Activated CD4-positive, alpha-beta T cell treated with anti-CD3 and anti-CD28 coated beads for 24 hours (primary cell): ENCODE results near the gene GPR39.
"Not testable (repeated sequence)": the region's sequence is repeated elsewhere in the genome, so short reads cannot be mapped to it uniquely, and the experiment has no call there.

Experiments used
- DNase-seq, 2 donors: peaks; one replicate each; pipeline ENCODE4 v3.0.0-alpha.2; 2020; ENCODE audit warnings: low read depth in 2 of 2

Gene GPR39

DNA sequence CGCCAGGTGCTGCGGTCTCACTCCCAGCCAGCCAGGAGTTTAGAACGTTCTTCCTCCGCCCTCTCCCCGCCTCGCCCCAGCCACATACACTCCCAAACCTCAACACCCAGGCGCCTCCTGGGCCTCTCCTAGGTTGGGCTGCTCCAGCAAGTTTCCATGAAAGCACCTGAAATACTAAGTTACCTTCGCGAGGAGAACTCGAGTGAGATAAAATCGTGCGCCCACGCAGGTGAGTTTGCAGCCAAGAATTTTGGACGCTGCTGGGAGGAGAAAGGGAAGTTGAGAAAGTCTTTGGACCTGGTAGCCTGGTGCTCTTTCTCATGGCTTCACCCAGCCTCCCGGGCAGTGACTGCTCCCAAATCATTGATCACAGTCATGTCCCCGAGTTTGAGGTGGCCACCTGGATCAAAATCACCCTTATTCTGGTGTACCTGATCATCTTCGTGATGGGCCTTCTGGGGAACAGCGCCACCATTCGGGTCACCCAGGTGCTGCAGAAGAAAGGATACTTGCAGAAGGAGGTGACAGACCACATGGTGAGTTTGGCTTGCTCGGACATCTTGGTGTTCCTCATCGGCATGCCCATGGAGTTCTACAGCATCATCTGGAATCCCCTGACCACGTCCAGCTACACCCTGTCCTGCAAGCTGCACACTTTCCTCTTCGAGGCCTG is at the start of gene GPR39:
Gene GPR39 (plus strand): TSS at position 83 of the 673 bp plus-strand sequence.
- DNase-seq: no peak

- DNase-seq: no peak
Measured at GRCh38 chr2:132368191-132368590, 48.4 kb upstream of the GPR39 start.

DNA sequence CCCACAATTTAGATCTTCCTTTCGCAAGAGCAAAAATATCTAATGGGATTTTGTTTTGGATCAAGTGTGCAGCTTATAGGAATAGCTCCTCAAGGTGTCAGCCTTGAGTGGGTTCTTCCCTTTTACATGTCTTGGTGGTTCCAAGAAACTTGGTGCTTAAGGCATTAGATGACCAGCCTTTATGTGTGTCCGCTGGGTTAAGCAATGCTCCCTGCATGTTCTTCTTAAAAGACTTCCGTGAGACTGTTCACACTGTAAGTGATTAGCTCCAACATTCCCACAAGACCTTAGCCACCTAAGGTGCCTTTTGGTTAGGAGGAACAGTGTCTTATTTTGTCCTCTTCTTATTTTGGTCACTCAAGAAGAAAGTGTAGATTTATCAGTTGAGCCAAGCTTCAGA is 44.3 kb upstream of the GPR39 start:
- no peak for DNase-seq

DNA sequence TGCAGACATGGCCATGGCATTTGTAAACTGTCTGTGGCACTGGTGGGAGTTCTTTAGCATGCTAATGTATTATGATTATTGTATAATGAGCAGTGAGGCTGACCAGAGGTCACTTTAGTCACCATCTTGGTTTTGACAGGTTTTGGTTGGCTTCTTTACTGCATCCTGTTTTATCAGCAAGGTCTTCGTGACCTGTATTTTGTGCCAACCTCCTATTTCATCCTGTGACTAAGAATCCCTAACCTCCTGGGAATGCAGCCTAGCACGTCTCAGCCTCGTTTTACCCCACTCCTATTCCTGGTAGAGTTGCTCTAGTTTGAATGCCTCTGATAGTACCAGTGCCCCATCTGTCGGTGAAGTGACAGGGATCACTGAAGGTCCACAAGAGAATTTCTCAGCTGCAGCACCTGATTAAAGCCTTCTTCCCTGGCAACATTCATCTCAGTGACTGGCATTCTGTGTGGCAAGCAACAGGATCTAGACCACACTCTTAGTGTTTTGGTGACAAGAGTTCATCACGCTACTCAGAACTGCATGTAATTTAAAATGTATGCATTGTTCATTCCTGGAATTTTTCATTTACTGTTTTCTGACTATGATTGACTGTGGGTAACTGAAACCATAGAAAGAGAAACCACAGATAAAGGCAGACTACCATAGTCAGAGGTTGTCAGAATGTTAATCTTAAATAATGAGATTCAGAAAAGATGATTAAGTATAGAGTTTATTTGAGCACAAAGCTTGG is 43.0 kb upstream of the GPR39 start:
- no peak for DNase-seq

GRCh38 chr2:132374151-132374550 is 42.5 kb upstream of the GPR39 start:
- DNase-seq: no peak

- DNase-seq: no peak
Measured at GRCh38 chr2:132374551-132374950, 42.1 kb upstream of the GPR39 start.

DNA sequence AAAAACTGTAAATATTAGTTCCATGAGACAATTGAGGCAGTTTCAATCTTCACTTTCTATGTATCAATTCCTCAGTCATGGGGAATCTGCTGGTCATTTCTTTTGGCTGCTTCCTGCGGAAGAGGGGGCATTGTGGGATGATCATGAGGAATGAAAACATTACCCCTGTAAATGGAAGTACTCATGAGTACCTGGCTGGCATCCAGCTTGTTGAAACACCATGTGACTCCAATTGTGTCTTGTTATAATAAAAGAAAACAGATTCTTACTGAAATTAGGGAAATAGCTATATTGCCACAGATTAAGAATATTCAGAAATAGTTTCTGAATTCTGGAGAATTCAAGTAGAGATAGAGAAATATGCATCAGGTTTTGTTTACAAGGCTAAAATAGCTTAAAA is 41.6 kb upstream of the GPR39 start:
- DNase-seq: no peak

- no peak for DNase-seq
Measured at GRCh38 chr2:132381376-132381775, 35.2 kb upstream of the GPR39 start.

DNA sequence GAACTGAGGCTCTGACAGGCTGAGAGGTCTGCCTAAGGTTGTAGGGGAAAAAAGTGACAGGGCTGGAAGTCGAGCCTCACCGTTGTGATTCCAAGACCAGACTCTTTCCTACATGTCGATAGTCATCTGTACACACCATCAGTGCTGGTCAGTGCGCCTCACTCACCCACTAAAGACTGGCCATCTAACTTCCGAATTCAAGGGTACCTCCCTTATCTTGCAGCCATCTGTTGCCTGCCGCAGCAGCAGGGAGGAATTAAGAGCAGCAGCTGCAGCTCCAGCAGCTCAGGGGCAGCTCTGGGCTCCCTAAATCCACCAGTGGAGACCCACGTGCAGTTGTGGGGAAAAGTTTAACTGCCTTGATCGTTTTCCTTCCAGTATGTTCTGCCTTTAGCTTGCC is 32.6 kb upstream of the GPR39 start:
- DNase-seq: no peak

DNA sequence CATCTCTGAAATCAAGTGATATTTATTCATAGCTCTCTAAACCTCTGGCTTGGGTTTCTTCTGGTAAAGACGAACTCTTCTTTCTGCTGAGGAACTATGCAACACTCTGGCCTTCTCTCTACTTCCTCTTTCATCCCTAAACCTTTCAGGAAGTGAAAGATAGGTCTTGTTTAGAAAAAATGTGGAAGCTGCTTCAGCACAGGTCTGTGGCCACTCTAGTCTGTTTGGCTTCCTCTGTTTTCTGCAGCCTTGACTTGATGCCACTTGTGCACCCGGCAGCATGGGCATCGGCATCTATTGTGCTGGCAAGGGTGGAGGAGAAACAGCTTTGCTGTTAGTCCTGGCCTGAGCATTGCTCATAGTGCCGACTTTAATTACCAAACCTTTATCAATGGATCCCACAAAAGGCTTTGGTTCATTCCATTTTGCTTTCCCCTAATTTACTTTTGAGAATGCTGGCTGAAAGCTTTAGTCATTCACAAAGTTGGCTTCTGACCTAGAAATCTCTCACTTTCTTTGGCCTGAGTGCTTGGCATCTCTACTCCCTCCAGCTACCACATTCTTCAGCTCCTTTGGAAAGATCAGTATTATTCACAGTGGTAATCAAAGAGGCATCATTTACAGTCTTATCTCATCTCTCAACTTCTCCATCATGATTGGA is 32.0 kb upstream of the GPR39 start:
- no peak for DNase-seq

DNA sequence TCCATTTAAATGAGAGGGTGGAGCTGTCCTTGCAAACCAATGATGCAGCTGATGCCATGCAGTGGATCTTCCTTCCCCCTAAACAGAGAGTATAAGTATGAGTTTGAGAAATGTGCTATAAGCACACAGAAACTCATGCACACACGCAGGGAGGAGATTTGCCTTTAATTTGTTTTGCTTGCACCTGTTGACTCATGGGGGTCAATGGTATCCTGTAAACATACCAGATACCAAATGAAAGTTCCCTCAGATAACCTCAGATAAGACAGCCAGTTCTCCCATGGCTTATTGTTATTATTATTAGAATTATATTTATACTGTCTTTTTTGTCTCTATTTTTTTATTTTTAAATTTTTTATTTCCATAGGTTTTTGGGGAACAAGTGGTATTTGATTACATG is 29.5 kb upstream of the GPR39 start:
- DNase-seq: no peak

GRCh38 chr2:132390076-132390475 is 26.5 kb upstream of the GPR39 start:
- DNase-seq: no peak

DNA sequence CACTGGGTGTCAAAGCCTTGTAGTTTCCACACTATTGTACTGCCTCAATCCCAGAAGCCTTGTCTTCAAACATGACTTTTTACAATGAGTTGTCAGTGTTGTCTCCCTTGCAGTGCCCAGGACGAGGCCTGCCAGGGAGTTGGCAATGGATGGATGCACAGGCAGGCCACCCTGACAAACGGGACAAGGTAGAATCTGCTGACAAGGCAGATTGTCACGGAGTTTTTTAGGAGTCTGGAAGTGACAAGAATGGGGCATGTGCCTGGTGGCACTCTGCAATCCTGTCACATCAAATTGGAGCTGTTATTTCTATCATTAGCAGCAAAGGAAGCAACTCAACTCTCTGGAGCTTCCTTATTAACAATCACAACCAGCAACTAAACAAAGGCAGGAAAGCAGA is 25.2 kb upstream of the GPR39 start:
- DNase-seq: no peak

DNA sequence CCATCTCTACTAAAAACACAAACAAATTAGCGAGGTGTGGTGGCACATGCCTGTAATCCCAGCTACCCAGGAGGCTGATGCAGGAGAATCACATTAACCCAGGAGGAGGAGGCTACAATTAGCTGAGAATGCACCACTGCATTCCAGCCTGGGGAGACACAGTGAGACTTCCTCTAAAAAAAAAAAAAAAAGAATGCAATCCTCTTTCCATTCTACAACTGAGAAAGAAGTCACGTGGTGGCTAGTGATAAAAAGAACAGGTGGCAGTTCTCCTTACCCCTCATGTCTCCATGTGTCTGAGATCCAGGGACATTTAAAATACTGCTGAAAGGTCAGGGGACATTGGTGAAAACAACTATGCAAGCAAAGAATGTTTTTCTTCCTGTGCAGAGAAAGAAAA is 24.4 kb upstream of the GPR39 start:
- no peak for DNase-seq

GRCh38 chr2:132392879-132393278 is 23.7 kb upstream of the GPR39 start:
- DNase-seq: no peak

DNA sequence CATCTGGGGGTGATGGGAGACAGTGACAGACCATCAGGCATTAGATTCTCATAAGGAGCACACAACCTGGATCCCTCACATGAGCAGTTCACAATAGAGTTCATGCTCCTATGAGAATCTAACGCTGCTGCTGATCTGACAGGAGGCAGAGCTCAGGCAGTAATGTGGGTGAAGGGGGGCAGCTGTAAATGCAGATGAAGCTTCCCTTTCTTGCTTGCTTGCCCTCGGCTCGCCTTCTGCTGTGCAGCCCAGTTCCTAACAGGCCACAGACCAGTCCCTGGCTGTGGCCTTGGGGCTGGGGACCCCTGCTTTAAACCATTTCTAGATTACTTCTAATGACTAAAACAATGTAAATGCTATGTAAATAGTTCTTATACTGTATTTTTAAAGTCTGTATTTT is 19.6 kb upstream of the GPR39 start:
- DNase-seq: not testable (repeated sequence)

DNA sequence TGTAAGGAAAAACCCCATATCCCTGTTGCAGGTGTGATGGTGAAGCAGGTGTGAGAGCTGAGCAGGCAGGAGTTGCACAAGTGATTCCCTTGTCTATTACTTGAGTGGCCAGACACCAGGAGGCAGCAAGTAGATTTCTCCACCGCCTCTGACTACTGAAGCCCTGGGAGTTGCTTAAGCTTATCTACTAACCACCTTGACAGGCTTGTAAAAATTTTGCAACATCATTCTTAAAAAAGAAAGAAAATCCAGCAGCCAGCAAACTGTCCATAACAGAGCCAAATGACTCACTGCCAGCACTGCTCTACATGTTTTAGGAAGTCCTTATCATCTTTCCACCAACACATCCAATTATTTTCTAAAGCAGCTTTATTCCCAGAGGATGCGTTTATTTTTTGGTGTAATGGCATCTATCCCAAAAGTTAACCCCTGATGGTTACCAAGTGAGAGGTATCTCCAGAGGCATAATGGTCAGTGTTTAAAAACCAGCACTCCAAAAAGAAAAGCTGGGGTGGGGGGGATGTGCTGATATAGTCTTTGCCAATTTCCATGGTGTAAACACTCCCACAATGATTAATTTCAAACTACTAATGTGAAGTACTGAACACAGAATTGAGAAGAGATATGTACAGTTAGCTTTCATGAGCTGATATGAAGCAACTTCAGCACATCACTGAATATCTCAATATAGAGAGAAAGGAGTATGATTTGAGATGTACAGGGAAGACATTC is 16.3 kb upstream of the GPR39 start:
- no peak for DNase-seq

DNA sequence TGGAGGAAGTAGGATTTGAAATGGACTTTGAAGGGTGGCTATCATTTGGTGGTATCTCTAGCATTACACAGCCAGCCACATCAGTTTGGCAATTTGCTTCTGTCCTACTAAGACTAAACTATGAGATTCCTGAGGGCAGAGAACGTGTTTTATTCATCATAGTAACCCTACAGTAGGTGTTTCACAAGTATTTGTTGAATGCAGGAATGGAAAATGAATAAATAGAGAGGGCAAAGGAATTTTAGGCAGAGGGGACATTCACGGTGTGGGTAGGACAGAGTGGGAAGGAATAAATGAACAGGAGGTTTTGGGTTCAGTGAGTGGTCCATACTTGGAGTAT is 15.7 kb upstream of the GPR39 start:
- DNase-seq: no peak

- no peak for DNase-seq
Measured at GRCh38 chr2:132401326-132401725, 15.3 kb upstream of the GPR39 start.

DNA sequence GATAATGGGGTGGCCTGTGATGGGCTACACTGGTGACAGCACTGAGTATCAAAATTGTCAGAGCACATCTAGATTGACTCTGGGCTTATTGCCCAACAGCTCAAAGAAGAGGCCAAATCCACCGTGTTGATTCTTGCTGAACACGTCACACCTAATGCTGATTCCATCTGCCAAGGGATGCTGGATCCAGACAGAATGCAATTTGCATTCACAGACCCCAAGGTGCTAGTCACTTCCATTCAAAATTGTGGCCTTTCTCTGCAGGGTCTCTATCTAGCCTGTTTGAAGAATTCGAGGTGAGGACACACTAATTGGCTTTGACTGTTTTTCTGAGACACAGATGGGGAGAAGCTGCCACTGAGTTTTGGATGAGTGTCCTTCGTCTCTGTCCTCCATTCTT is 13.5 kb upstream of the GPR39 start:
- no peak for DNase-seq

DNA sequence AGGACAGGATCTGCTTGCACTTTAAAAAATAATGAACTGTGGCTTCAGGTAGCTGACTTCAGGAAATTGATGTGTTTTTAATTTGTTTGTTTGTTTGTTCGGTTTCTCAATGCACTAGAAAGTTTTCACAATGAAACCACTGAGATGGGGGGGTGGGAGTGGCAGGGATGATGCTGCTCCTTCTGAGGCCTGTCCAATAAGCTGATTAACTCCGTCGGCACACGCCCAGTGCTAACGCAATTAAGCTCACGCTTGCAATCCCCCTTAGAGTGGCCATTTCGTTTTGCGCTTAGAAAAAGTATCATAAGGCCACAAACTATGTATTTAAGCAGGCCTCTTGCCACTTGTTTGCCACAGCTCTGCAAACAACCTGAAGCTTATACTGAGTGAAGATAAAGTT is 12.5 kb upstream of the GPR39 start:
- no peak for DNase-seq

- no peak for DNase-seq
Measured at GRCh38 chr2:132407784-132408183, 8.8 kb upstream of the GPR39 start.

GRCh38 chr2:132412021-132412420 is 4.6 kb upstream of the GPR39 start:
- no peak for DNase-seq
